Activated CD4-positive, CD25-positive, alpha-beta regulatory T cell treated with anti-CD3 and anti-CD28 coated beads, Interleukin-2, amount 50 U/mL, for 24 hours (primary cell): ENCODE data around the gene SLC26A1.

Experiments
- ATAC-seq, 2 donors: fragments of 150-1000 bp; cut with Tn5 transposase; one replicate each; pipeline ENCODE4 v1.10.0; 2021; ENCODE audit warnings: mild to moderate bottlenecking in 1 of 2, moderate library complexity in 1 of 2

The SLC26A1 gene

GRCh38 chr4:998096-998691, 5.0 kb upstream of the SLC26A1 start:
- no peak for ATAC-seq

- ATAC-seq, result peak; percentile 19 to 39
Measured at GRCh38 chr4:997375-998071, 4.3 kb upstream of the SLC26A1 start.

GRCh38 chr4:996997-997374, 3.8 kb upstream of the SLC26A1 start:
- no peak for ATAC-seq

GRCh38 chr4:996030-996996, 3.1 kb upstream of the SLC26A1 start:
- ATAC-seq, result no peak

- ATAC-seq, result no peak
Measured at GRCh38 chr4:995311-996026, 2.3 kb upstream of the SLC26A1 start.

- ATAC-seq, result no peak
Measured at GRCh38 chr4:992297-993110, 700 bp downstream of the SLC26A1 start.

- ATAC-seq, result no peak
Measured at GRCh38 chr4:991451-992296, 1.5 kb downstream of the SLC26A1 start.

- ATAC-seq, result no peak
Measured at GRCh38 chr4:990746-991367, 2.3 kb downstream of the SLC26A1 start.

- ATAC-seq, result no peak
Measured at GRCh38 chr4:989722-990471, 3.3 kb downstream of the SLC26A1 start.

- no peak for ATAC-seq
Measured at GRCh38 chr4:988726-989721, 4.2 kb downstream of the SLC26A1 start.

- no peak for ATAC-seq
Measured at GRCh38 chr4:987624-988513, 5.3 kb downstream of the SLC26A1 start.

GRCh38 chr4:986879-987623, 6.2 kb downstream of the SLC26A1 start, which contains the start of gene IDUA:
TSS of gene IDUA (plus strand) at chr4:987044. CDS start at chr4:987085, 41 bp downstream.
- ATAC-seq, result peak; percentile 85 to 89

- ATAC-seq, result peak; percentile 3 to 5
Measured at GRCh38 chr4:986428-986878, 6.8 kb downstream of the SLC26A1 start.

GRCh38 chr4:985123-985830, 7.9 kb downstream of the SLC26A1 start:
- peak; percentile 67 to 70 for ATAC-seq

GRCh38 chr4:984336-985054, 8.7 kb downstream of the SLC26A1 start:
- no peak for ATAC-seq
